PC-3 (cell line): ENCODE measurements around the gene RNF39. TPM values are rescaled to one million over a fixed set of nuclear protein-coding genes. Genes with fewer than 3 reads are reported as not detected.

Experiments used
- ATAC-seq: fragments of 200-7000 bp; cut with Tn5 transposase; 2 replicates; pipeline ENCODE4 v1.9.1; 2020; ENCODE audit warnings: mild to moderate bottlenecking, moderate library complexity
- BruUV-seq: library from RNA; stranded (reverse); fragments of 400-500 nt; replicated peaks from 2 replicates; lab custom pipeline; 2021; lab: Mats Ljungman, UMichigan
- CTCF ChIA-PET: fragments of 300-600 bp; sonication (Branson Sonifier 250); formaldehyde crosslinking; loops from one replicate; lab custom pipeline; 2022; ENCODE audit warnings: antibody characterized with exemption; lab: Charles Lee
- POLR2A ChIA-PET: fragments of 300-600 bp; sonication (Branson Sonifier 250); formaldehyde crosslinking; loops from one replicate; lab custom pipeline; 2022; ENCODE audit warnings: antibody characterized with exemption; ENCODE audit not compliant: unreplicated experiment; lab: Charles Lee
- DNase-seq: peaks from one replicate; pipeline ENCODE4 v3.0.0-alpha.2; 2015
- H2AFZ ChIP-seq: fragments of 300-600 bp; sonication (generic); 2 replicates; pipeline ENCODE4 v1.6.0; 2016; ENCODE audit warnings: antibody characterized with exemption, low read length
- H3F3A ChIP-seq: fragments of 300-600 bp; sonication (generic); one replicate; pipeline ENCODE4 v1.6.0; 2017; ENCODE audit warnings: antibody characterized with exemption, low read length, control low read depth, mild to moderate bottlenecking; ENCODE audit not compliant: unreplicated experiment
- H3K27ac ChIP-seq: fragments of 300-600 bp; sonication (generic); 2 replicates; pipeline ENCODE4 v1.5.1; 2016; ENCODE audit warnings: mild to moderate bottlenecking, low read length
- H3K27me3 ChIP-seq: fragments of 300-600 bp; sonication (generic); 2 replicates; pipeline ENCODE4 v1.6.1; 2016; ENCODE audit warnings: low read length, mixed read lengths
- H3K36me3 ChIP-seq: fragments of 300-600 bp; sonication (generic); 2 replicates; pipeline ENCODE4 v1.6.1; 2016; ENCODE audit warnings: low read depth, mixed run types, low read length, mixed read lengths
- H3K4me1 ChIP-seq: fragments of 300-600 bp; sonication (generic); 2 replicates; pipeline ENCODE4 v1.5.1; 2016; ENCODE audit warnings: low read length; ENCODE audit not compliant: insufficient read depth
- H3K4me2 ChIP-seq: fragments of 300-600 bp; sonication (generic); 2 replicates; pipeline ENCODE4 v1.6.0; 2016; ENCODE audit warnings: low read length
- H3K4me3 ChIP-seq: fragments of 300-600 bp; sonication (generic); 2 replicates; pipeline ENCODE4 v1.5.1; 2016; ENCODE audit warnings: mild to moderate bottlenecking, low read length, mixed read lengths
- H3K79me2 ChIP-seq: fragments of 300-600 bp; sonication (generic); 2 replicates; pipeline ENCODE4 v1.6.1; 2017; ENCODE audit warnings: low read length, mixed read lengths
- H3K9ac ChIP-seq: fragments of 300-600 bp; sonication (generic); 2 replicates; pipeline ENCODE4 v1.6.0; 2016; ENCODE audit warnings: mild to moderate bottlenecking, low read length
- H3K9me2 ChIP-seq: fragments of 300-600 bp; sonication (generic); replicated peaks from 2 replicates; pipeline ENCODE4 v1.6.1; 2016; ENCODE audit warnings: mixed run types, low read length, mixed read lengths
- H3K9me3 ChIP-seq: fragments of 300-600 bp; sonication (generic); 2 replicates; pipeline ENCODE4 v1.6.1; 2016; ENCODE audit warnings: low read length, mixed read lengths
- H4K20me1 ChIP-seq: fragments of 300-600 bp; sonication (generic); 2 replicates; pipeline ENCODE4 v1.6.1; 2016; ENCODE audit warnings: low read length, mixed read lengths
- EZH2 ChIP-seq: fragments of 300-600 bp; sonication (generic); IDR thresholded peaks from one replicate; pipeline ENCODE4 v1.6.1; 2017; ENCODE audit warnings: antibody characterized with exemption, mild to moderate bottlenecking, low read length; ENCODE audit not compliant: unreplicated experiment
- EZH2phosphoT487 ChIP-seq: fragments of 300-600 bp; sonication (generic); IDR thresholded peaks from 2 replicates; pipeline ENCODE4 v1.6.1; 2018; ENCODE audit warnings: mild to moderate bottlenecking, antibody characterized with exemption, low read length, borderline replicate concordance
- intact Hi-C: fragments of 100-400 bp; cut with micrococcal nuclease; formaldehyde crosslinking; loops from 2 replicates; pipeline ENCODE4 v1.9.0; 2023
- total RNA-seq: library from RNA; depleted of rRNA; stranded (reverse); fragments of >200 nt; gene quantifications from 2 replicates; pipeline ENCODE4 v1.2.3, GENCODE V29; 2014
- TF ChIP-seq, protein P1 (sequence below): fragments of 300-600 bp; sonication (generic); conservative IDR thresholded peaks from 2 replicates; pipeline ENCODE4 v1.5.1; 2017; ENCODE audit warnings: antibody characterized with exemption, low read depth, mild to moderate bottlenecking, low read length

Gene RNF39
- total RNA-seq, 1 experiment from 2014 or later = 2.0 TPM

DNA sequence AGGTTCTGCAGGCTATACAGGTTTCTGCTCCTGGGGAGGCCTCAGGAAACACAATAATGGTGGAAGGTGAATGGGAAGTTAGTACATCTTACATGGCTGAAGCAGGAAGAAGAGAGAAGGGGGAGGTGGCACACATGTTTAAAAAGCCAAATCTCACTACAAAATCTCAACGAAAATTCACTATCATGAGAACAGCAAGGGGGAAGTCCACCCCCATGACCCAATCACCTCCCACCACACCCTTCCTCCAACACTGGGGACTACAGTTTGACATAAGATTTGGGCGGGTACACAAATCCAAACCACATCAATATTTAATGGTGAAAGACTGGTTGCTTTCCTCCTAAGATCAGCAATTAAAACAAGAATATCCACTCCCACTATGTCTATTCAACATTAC lies 28.3 kb downstream of the RNF39 start:
- Histone ChIP-seq H3K9me2 (no peaks in the 10 kb centered on the region), H3F3A (peaks cover 3% of the 10 kb centered on the region), H3K36me3 (no peaks in the 10 kb centered on the region), H3K4me2 (no peak overlapping the region), H4K20me1 (no peaks in the 10 kb centered on the region), H3K4me1 (peaks cover 9% of the 10 kb centered on the region), H3K9ac (no peak overlapping the region), H3K9me3 (no peaks in the 10 kb centered on the region), H3K79me2 (no peaks in the 10 kb centered on the region), H2AFZ (no peak overlapping the region), H3K27ac (no peak overlapping the region), H3K4me3 (no peak overlapping the region), H3K27me3 (no peaks in the 10 kb centered on the region)
- ATAC-seq = no peak
- ChIA-PET CTCF (no interaction called here), POLR2A (no interaction called here)
- intact Hi-C loops = no loop called here
- TF ChIP-seq, protein P1, sequence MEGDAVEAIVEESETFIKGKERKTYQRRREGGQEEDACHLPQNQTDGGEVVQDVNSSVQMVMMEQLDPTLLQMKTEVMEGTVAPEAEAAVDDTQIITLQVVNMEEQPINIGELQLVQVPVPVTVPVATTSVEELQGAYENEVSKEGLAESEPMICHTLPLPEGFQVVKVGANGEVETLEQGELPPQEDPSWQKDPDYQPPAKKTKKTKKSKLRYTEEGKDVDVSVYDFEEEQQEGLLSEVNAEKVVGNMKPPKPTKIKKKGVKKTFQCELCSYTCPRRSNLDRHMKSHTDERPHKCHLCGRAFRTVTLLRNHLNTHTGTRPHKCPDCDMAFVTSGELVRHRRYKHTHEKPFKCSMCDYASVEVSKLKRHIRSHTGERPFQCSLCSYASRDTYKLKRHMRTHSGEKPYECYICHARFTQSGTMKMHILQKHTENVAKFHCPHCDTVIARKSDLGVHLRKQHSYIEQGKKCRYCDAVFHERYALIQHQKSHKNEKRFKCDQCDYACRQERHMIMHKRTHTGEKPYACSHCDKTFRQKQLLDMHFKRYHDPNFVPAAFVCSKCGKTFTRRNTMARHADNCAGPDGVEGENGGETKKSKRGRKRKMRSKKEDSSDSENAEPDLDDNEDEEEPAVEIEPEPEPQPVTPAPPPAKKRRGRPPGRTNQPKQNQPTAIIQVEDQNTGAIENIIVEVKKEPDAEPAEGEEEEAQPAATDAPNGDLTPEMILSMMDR = no peak
- TF ChIP-seq EZH2 (no peak), EZH2phosphoT487 (no peak)
- BruUV-seq = no TSS peak
- DNase-seq = no peak

DNA sequence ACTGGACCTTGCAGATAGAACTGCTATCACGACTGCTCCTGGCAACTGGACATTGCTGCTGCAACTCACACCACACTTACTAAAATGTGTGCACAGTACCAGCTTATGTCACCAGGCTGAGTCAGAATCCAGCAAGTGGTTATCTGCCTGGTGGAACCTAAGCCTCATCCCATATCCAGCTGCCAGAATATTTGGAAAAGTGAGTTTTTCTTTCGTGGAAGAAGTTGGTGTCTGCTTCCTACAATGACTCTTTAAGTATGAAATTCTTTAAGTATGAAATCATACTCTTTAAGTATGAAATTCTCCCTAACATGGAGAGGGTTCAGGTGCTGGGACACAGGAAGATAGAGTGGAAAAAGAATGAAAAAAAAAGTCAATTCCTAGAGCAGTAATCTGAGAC lies 30.9 kb downstream of the RNF39 start:
- H3K27ac ChIP-seq = no peak overlapping the region
- no peak for TF ChIP-seq EZH2
- TF ChIP-seq, protein P1 = no peak
- no peak for TF ChIP-seq EZH2phosphoT487
- no peaks in the 10 kb centered on the region for H3K36me3 ChIP-seq
- CTCF ChIA-PET = no interaction called here
- H3K27me3 ChIP-seq = no peaks in the 10 kb centered on the region
- DNase-seq (peak; percentile 60), ATAC-seq (peak; percentile 97)
- peaks cover 9% of the 10 kb centered on the region for H3K4me1 ChIP-seq
- H3K79me2 ChIP-seq = no peaks in the 10 kb centered on the region
- peaks cover 3% of the 10 kb centered on the region for H3F3A ChIP-seq
- no peak overlapping the region for H3K4me3 ChIP-seq
- no peaks in the 10 kb centered on the region for H4K20me1 ChIP-seq
- POLR2A ChIA-PET = interaction anchor here (0.7 kb wide), 1 partner anchor 8 kb away, joined by 4 read pairs; no protein-coding TSS in a partner anchor
- intact Hi-C loops = no loop called here
- H3K4me2 ChIP-seq = peak overlapping the region; percentile 20; the same call in 1 of the 2 replicates
- H3K9ac ChIP-seq = no peak overlapping the region
- H2AFZ ChIP-seq = no peak overlapping the region
- no peaks in the 10 kb centered on the region for H3K9me2 ChIP-seq
- no TSS peak for BruUV-seq
- no peaks in the 10 kb centered on the region for H3K9me3 ChIP-seq

DNA sequence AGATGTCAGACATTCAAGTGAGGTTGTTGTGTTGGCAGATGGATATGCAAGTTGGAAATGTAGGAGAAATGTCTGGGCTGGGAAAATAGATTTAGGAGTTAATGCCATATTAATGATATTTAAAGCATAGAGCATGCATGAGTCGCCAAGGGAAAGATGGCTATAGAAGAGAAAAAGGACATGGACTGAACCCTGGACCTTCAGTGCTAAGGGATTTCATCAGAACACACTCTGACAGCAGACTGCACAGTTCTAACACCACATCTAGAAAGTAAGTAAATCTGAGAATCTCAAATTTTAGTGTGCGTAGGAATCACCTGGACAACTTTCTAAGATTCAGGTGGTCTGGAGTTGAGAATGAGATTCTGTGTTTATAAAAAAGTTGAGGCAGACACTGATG lies 31.8 kb downstream of the RNF39 start:
- intact Hi-C loops = no loop called here

More for the DNA sequence above, 31.8 kb downstream of the RNF39 start:
- Histone ChIP-seq H3F3A (peaks cover 3% of the 10 kb centered on the region), H3K36me3 (no peaks in the 10 kb centered on the region), H2AFZ (no peak overlapping the region), H4K20me1 (no peaks in the 10 kb centered on the region), H3K9me3 (no peaks in the 10 kb centered on the region), H3K4me1 (peaks cover 9% of the 10 kb centered on the region), H3K27ac (no peak overlapping the region), H3K9me2 (no peaks in the 10 kb centered on the region), H3K4me3 (no peak overlapping the region), H3K9ac (no peak overlapping the region), H3K79me2 (no peaks in the 10 kb centered on the region), H3K27me3 (no peaks in the 10 kb centered on the region), H3K4me2 (no peak overlapping the region)
- BruUV-seq = no TSS peak
- DNase-seq (no peak), ATAC-seq (no peak)
- ChIA-PET POLR2A (no interaction called here), CTCF (no interaction called here)
- TF ChIP-seq, protein P1 = no peak
- no peak for TF ChIP-seq EZH2phosphoT487
- no peak for TF ChIP-seq EZH2
